ENCODE data around the gene RAB1B.
"Not testable (repeated sequence)": the region's sequence is repeated elsewhere in the genome, so short reads cannot be mapped to it uniquely, and the experiment has no call there.

Gene RAB1B

GRCh38 chr11:66239998-66240780 lies 28.2 kb upstream of the RAB1B start:
- no peak for DNase-seq

GRCh38 chr11:66240781-66241136 lies 27.7 kb upstream of the RAB1B start:
- no peak for DNase-seq

DNA sequence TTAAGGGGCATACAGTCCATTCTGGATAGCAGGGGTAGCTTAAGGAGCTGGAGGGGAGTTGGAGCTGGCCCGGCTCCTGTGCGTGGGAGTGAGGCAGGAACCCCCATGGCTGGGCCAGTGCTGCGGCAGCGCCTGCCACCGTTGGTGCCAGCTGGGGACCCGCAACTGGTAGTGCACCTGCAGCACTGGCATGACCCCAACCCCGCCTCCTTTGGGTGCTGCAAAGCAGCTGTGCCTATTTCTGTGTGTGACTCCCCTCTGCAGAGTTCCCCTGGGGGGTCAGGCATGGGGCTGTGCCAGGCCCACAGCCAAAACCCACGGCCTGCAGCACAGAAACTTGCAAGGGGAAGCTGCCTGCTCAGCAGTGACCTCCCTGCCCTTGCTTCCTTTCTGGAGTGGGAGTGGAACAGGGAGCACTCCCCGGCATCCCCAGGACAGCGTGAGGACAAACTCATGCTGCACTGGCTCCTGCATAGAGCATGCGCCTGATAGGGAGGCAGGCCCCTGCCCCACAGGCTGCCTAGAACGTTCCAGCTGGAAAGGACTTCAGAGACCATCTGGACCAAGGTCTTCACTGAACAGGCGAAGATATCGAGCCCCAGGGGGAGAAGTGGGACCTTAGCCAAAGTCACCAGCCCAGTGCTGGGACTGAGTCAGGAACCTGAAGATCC lies 26.2 kb upstream of the RAB1B start:
- DNase-seq = no peak

DNA sequence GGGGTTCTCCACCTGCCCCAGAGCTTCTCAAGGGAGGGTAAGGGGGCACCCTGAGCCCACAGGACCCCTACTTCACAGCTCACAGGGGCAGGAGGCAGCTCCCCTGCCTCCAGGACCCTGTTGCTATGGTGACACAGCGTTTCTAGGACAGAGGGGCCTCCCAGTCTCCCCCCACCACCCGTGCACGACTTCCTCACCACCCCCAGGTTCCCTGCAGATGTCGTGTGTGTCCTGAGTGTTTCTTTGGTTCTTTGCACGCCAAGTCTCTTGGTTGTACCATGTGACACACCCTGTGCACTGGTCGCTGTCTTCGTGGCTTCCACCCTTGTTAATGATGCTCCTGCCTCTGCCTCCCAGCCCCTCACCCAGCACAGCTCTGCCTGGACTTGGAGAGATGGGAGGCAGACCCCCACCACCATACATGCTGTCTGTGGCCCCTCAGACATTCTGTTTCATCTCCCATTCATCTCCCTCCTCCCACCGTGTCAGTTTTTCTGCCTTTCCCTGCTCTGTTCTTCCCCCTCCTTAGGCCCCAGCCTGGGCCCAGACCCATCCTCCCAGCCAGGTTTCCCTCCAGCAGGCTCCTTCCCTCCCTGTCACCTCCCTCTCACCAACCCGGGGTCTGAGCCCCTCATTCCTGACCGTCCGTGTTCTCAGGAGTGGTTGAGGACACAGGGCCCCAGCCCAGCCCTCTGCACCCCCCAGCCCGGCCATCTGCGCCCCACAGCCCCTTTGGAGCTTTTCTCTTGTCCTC lies 24.5 kb upstream of the RAB1B start:
- no peak for DNase-seq

- DNase-seq = no peak
Measured at GRCh38 chr11:66247295-66247694, 21.1 kb upstream of the RAB1B start.

GRCh38 chr11:66247801-66248200 lies 20.6 kb upstream of the RAB1B start:
- no peak for DNase-seq

- DNase-seq = no peak
Measured at GRCh38 chr11:66248903-66249302, 19.5 kb upstream of the RAB1B start.

DNA sequence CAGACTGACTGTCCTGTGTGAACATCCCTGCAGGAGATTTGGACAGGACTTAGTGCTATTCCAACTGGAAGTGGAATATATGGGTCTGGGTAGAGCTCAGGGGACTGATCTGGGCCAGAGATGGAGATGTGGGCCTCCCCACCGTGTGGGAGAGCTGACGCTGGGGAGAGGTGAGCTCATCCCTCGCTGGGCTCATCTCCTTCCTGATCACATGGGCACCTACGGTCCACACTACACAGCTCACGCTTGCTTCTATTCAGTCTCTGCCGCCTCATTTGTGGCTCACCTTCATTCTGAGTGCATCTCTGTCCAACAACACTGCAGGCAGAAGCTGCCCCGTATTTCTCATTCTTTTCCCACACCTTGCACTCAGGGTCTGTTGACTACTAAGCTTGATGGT lies 16.6 kb upstream of the RAB1B start:
- no peak for DNase-seq

- DNase-seq = not testable (repeated sequence)
Measured at GRCh38 chr11:66253081-66253480, 15.4 kb upstream of the RAB1B start.

DNA sequence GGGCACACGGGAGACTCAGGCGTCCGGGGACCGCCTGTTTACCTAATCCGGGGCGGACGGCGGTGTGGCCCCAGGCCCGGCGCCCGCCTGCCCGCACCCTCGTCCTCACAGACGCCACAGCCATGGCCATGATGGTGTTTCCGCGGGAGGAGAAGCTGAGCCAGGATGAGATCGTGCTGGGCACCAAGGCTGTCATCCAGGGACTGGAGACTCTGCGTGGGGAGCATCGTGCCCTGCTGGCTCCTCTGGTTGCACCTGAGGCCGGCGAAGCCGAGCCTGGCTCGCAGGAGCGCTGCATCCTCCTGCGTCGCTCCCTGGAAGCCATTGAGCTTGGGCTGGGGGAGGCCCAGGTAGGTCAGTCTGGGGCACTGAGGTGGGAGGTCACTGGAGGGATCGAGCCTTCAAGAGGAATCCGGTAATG lies 10.0 kb upstream of the RAB1B start:
- no peak for DNase-seq

DNA sequence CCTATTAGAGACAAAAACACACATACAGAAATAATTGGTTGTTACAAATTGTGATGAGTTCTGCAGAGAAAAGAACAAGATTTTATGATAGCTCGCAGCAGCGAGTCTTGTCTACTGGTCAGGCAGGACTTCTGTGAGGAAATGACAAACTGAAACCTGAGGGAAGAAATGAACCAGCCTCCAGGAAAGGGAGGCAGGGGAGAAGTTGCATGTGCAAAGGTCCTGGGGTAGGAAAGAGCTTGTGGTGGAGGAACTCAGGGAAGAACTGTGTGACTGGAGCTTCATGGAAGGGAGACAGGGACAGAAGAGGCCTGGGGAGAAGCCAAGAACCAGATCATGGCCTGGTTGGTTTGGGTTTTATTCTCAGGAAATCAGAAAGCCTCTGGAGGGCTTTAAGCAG lies 9.2 kb upstream of the RAB1B start:
- DNase-seq = no peak

DNA sequence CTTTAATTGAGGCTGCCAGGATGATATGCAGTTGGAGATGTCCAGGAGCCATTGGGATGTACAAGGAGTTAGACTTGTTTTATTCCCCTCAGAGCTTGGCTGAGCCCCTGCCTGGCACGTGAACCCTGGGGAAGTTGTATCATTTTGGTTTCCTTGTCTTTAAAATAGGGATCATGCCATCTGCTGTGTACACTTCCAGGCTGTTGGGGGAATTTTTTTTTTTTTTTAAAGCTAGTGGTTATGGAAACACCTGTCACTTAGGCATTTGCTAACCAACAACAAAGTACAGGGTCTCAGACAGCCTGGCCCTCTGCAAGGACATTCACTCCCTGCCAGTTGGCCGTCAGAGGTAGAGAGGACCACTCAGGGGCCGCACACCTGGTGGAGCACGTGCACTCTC lies 8.5 kb upstream of the RAB1B start:
- no peak for DNase-seq

- DNase-seq = no peak
Measured at GRCh38 chr11:66261578-66261977, 6.9 kb upstream of the RAB1B start.

DNA sequence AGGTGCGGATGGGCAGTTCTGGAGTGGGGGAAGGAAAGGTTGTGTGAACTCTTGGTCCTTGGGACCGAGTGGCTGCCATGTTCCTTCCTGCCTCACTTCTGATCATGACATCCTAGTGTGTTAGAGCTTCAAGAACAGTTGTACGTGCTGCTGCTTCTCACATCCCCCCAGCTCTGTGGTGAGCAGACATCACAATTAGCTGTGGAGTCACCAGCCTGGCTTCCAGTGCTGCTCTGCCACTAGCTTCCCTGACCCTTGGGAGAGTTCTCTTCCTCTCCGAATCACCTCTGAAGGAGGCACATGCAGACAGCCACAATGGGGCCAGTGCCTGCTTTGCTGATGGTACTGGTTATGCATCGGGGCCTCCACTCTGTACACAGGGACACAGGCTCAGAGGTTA lies 6.2 kb upstream of the RAB1B start:
- no peak for DNase-seq

DNA sequence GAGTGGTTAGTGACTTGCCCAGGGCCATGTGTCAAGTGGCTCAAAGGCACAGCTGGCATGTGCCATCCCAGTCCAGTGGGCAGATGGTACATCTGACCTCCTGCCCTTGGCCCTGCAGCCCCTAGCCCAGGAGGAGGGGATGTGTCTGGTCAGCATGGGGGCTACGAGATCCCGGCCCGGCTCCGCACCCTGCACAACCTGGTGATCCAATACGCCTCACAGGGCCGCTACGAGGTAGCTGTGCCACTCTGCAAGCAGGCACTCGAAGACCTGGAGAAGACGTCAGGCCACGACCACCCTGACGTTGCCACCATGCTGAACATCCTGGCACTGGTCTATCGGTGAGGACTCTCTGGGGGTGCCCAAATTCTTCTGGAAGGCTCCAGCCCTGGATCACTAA lies 5.7 kb upstream of the RAB1B start:
- DNase-seq = no peak

- no peak for DNase-seq
Measured at GRCh38 chr11:66263231-66263630, 5.2 kb upstream of the RAB1B start.

DNA sequence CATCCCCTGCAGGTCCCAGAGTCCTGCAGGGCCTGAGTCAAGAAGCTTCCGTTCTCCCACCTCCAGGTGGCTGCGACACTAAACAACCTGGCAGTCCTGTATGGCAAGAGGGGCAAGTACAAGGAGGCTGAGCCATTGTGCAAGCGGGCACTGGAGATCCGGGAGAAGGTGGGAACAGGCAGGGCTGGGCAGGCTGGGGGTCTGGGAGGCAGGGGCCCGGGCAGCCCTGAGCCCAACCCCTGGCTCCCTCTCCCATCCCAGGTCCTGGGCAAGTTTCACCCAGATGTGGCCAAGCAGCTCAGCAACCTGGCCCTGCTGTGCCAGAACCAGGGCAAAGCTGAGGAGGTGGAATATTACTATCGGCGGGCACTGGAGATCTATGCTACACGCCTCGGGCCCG lies 4.7 kb upstream of the RAB1B start:
- no peak for DNase-seq

DNA sequence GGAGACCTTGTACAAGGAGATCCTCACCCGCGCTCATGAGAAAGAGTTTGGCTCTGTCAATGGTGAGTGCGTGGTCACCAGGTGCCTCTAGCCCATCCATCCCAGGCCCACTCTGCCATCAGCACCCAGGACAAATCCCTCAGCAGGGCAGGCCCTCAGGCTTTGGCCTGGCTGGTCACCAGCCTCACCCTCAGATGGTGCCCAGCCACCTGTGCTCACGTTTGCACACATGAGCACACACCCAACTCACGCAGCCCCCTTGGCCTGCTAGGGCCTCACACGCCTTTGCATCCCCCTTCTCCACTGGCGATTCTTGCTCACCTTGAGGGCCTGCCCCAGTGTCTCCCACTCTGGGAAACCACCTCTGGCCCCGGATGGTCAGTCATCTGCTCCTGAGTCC lies 4.1 kb upstream of the RAB1B start:
- no peak for DNase-seq

GRCh38 chr11:66264914-66265313 lies 3.5 kb upstream of the RAB1B start:
- DNase-seq = peak; percentile 46

DNA sequence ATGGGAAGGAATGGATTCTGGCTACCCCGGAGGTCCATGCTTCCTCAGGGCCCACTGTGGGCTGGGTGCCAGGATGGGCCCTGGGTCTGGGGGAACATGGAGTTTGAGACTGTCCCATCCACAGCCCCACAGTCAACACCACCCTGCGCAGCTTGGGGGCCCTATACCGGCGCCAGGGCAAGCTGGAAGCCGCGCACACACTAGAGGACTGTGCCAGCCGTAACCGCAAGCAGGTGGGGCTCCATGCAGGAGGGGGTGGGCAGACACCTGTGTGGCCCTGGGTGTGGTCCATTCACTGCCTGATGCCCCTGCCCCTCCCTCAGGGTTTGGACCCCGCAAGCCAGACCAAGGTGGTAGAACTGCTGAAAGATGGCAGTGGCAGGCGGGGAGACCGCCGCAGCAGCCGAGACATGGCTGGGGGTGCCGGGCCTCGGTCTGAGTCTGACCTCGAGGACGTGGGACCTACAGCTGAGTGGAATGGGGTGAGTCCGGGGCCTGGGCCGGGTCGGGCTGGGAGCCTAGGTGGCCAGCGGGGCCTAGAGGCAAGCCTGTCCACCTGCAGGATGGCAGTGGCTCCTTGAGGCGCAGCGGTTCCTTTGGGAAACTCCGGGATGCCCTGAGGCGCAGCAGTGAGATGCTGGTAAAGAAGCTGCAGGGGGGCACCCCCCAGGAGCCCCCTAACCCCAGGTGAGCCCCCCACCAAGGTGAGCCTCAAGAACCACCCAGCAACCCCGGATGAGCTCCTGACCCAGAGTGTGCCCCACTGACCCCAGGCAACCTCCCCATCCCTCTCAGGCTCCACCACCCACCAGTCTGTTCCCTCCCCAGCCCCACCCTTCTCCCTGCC lies 2.7 kb upstream of the RAB1B start:
- DNase-seq = no peak

DNA sequence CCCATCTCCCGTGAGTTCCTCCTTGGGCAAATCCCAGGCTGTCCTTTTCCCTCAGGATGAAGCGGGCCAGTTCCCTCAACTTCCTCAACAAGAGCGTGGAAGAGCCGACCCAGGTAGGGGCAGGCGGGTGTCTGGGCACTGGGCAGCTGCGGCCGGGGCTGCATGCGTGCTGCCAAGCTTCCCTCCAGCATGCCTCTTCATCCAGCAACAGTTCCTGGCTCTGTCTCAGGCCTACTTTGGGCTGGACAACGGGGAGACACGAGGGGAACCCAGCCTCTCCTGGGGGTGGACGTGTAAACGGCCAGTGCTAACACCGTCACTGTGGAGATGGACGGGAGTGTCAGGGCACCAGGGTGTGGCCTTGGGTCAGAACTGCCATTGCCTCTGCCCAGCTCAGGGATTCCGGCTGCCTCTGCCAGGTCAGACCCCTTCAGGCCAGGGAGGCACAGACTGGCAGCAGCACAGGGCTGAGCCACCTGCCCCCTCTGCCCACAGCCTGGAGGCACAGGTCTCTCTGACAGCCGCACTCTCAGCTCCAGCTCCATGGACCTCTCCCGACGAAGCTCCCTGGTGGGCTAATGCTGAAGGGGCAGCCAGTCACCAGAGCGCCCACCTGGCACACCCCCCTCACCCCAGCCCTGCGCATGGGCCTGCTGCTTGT lies 1.9 kb upstream of the RAB1B start:
- no peak for DNase-seq

DNA sequence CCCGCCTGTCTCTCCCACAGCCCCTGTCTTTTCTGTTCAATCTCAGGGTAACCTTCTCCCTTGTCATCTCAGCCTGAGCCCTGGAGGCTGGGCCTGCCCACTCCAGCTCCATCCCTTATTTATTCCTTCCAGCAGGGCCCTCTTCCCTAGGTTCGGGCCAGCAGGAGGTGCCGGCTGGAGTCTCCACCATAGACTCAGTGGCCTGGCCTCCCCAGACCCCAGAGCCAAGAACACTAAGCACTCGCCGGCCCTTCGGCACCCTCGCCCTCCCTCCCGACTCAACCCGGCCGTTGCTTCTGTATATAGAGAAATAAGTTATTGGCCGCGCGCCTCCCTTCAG lies 1.4 kb upstream of the RAB1B start:
- DNase-seq = no peak

Data from CD4-positive, alpha-beta T cell treated with Interleukin-6 for 4 hours (primary cell).